ENCODE results near the gene ETS2. TPM values are rescaled to one million over a fixed set of nuclear protein-coding genes. Genes with fewer than 3 reads are reported as not detected.

ETS2 gene
- total and polyA plus RNA-seq, 7 donors: 37.0 to 494 (median 94.5) TPM

- ATAC-seq: peak in 2 of 4 donors; percentile 19 to 24
- intact Hi-C loops (cut with DNase I): no loop called here
- no peak for TF ChIP-seq CTCF (IDR thresholded peaks at IDR 0.05)
- Histone ChIP-seq H3K4me1 (peaks cover 39% of the 10 kb centered on the region), H3K27me3 (ENCODE audit: insufficient read depth in 3 of 3, low read length in 2 of 3) (no peaks in the 10 kb centered on the region), H3K4me3 (no peak overlapping the region), H3K36me3 (ENCODE audit: insufficient read depth in 1 of 2, low read depth in 1 of 2) (peaks cover 26 to 98% of the 10 kb centered on the region in 2 donors), H3K9me3 (no peaks in the 10 kb centered on the region), H3K27ac (peak overlapping the region; percentile 56)
- DNase-seq: no peak
- WGBS, 3 donors: 90 to 96% (median 93%) methylated on average over 2 of the region's 2 CpGs
Measured at GRCh38 chr21:38815060-38815405, 9.3 kb downstream of the ETS2 start.

- TF ChIP-seq CTCF (IDR thresholded peaks at IDR 0.05): no peak
- intact Hi-C loops (cut with DNase I): no loop called here
- Histone ChIP-seq H3K4me3 (no peak overlapping the region), H3K36me3 (ENCODE audit: insufficient read depth in 1 of 2, low read depth in 1 of 2) (peaks cover 23 to 98% of the 10 kb centered on the region in 2 donors), H3K27me3 (ENCODE audit: insufficient read depth in 3 of 3, low read length in 2 of 3) (no peaks in the 10 kb centered on the region), H3K27ac (no peak overlapping the region), H3K4me1 (peaks cover 32% of the 10 kb centered on the region), H3K9me3 (no peaks in the 10 kb centered on the region)
- DNase-seq (no peak), ATAC-seq (no peak)
- WGBS, 3 donors: 87 to 88% (median 88%) methylated on average over 10 of the region's 10 CpGs
Measured at GRCh38 chr21:38816400-38816977, 10.8 kb downstream of the ETS2 start.

- no peak for TF ChIP-seq CTCF (IDR thresholded peaks at IDR 0.05)
- H3K36me3 ChIP-seq (ENCODE audit: insufficient read depth in 1 of 2, low read depth in 1 of 2): peaks cover 29 to 98% of the 10 kb centered on the region in 2 donors
- no peaks in the 10 kb centered on the region for H3K27me3 ChIP-seq (ENCODE audit: insufficient read depth in 3 of 3, low read length in 2 of 3)
- peak overlapping the region; percentile 52 for H3K27ac ChIP-seq
- ATAC-seq: peak; percentile 22 to 58 (median 36)
- DNase-seq: no peak
- H3K9me3 ChIP-seq: no peaks in the 10 kb centered on the region
- peaks cover 29% of the 10 kb centered on the region for H3K4me1 ChIP-seq
- 90 to 94% (median 93%) methylated on average over 14 of the region's 14 CpGs for WGBS, 3 donors
- no peak overlapping the region for H3K4me3 ChIP-seq
- intact Hi-C loops (cut with DNase I): no loop called here
Measured at GRCh38 chr21:38817371-38818324, 11.9 kb downstream of the ETS2 start.

GRCh38 chr21:38818325-38818723 lies 12.6 kb downstream of the ETS2 start:
- no peak overlapping the region for H3K4me3 ChIP-seq
- intact Hi-C loops (cut with DNase I): no loop called here
- DNase-seq: no peak
- no peak for TF ChIP-seq CTCF (IDR thresholded peaks at IDR 0.05)
- H3K27me3 ChIP-seq (ENCODE audit: insufficient read depth in 3 of 3, low read length in 2 of 3): no peaks in the 10 kb centered on the region
- H3K27ac ChIP-seq: peak overlapping the region; percentile 52
- no peak for ATAC-seq
- H3K9me3 ChIP-seq: no peaks in the 10 kb centered on the region
- 94 to 95% (median 94%) methylated on average over 11 of the region's 11 CpGs for WGBS, 3 donors
- peaks cover 30 to 98% of the 10 kb centered on the region in 2 donors for H3K36me3 ChIP-seq (ENCODE audit: insufficient read depth in 1 of 2, low read depth in 1 of 2)
- peaks cover 33% of the 10 kb centered on the region for H3K4me1 ChIP-seq
